H9 (cell line): Measurements from ENCODE around the gene IFITM1. TPM values are rescaled to one million over a fixed set of nuclear protein-coding genes. Genes with fewer than 3 reads are reported as not detected.

Source experiments
- DNase-seq: peaks from one replicate; pipeline ENCODE4 v3.0.0-alpha.2; 2017
- H2AFZ ChIP-seq: one replicate; pipeline ENCODE4 v1.6.1; 2013; ENCODE audit warnings: mild to moderate bottlenecking, low read length, control low read depth, moderate library complexity
- H2AK5ac ChIP-seq: 2 replicates; pipeline ENCODE4 v1.6.1; 2013; ENCODE audit warnings: low read length, control low read depth, mixed read lengths; ENCODE audit not compliant: insufficient read length
- H2BK120ac ChIP-seq: one replicate; pipeline ENCODE4 v1.6.1; 2013; ENCODE audit warnings: low read depth, mild to moderate bottlenecking, low read length, control low read depth, inconsistent platforms; ENCODE audit not compliant: poor library complexity, severe bottlenecking
- H2BK12ac ChIP-seq: 2 replicates; pipeline ENCODE4 v1.6.1; 2013; ENCODE audit warnings: low read length, control low read depth, mixed read lengths, low read depth; ENCODE audit not compliant: insufficient read length
- H2BK15ac ChIP-seq: 2 replicates; pipeline ENCODE4 v1.6.1; 2013; ENCODE audit warnings: low read depth, low read length, control low read depth
- H2BK20ac ChIP-seq: one replicate; pipeline ENCODE4 v1.6.1; 2013; ENCODE audit warnings: low read depth, mild to moderate bottlenecking, low read length, control low read depth, inconsistent platforms; ENCODE audit not compliant: poor library complexity, severe bottlenecking
- H2BK5ac ChIP-seq: 2 replicates; pipeline ENCODE4 v1.6.1; 2013; ENCODE audit warnings: low read length, control low read depth, mixed read lengths; ENCODE audit not compliant: insufficient read length
- H3K14ac ChIP-seq: 2 replicates; pipeline ENCODE4 v1.6.1; 2013; ENCODE audit warnings: low read length, control low read depth; ENCODE audit not compliant: insufficient read depth
- H3K18ac ChIP-seq: 2 replicates; pipeline ENCODE4 v1.6.1; 2013; ENCODE audit warnings: low read depth, mild to moderate bottlenecking, mixed read lengths, low read length, control low read depth; ENCODE audit not compliant: insufficient read length
- H3K23ac ChIP-seq: 2 replicates; pipeline ENCODE4 v1.6.1; 2013; ENCODE audit warnings: low read length, control low read depth, mixed read lengths, low read depth; ENCODE audit not compliant: insufficient read length
- H3K23me2 ChIP-seq: 2 replicates; pipeline ENCODE4 v1.6.1; 2013; ENCODE audit warnings: low read depth, mild to moderate bottlenecking, mixed read lengths, low read length, control low read depth; ENCODE audit not compliant: insufficient read length, poor library complexity, severe bottlenecking
- H3K27ac ChIP-seq: 2 replicates; pipeline ENCODE4 v1.5.1; 2013; ENCODE audit warnings: low read length, control low read depth, mixed read lengths, low read depth; ENCODE audit not compliant: insufficient read length
- H3K27me3 ChIP-seq: 2 replicates; pipeline ENCODE4 v1.6.1; 2013; ENCODE audit warnings: low read length, control low read depth, inconsistent platforms; ENCODE audit not compliant: insufficient read depth
- H3K4ac ChIP-seq: 2 replicates; pipeline ENCODE4 v1.6.1; 2013; ENCODE audit warnings: low read depth, mild to moderate bottlenecking, control low read depth, inconsistent platforms, low read length, moderate library complexity
- H3K4me1 ChIP-seq: 2 replicates; pipeline ENCODE4 v1.6.1; 2013; ENCODE audit warnings: low read length, control low read depth, inconsistent platforms; ENCODE audit not compliant: insufficient read depth
- H3K4me2 ChIP-seq: 2 replicates; pipeline ENCODE4 v1.6.1; 2013; ENCODE audit warnings: low read length, control low read depth, mixed read lengths; ENCODE audit not compliant: insufficient read length, insufficient read depth
- H3K56ac ChIP-seq: 2 replicates; pipeline ENCODE4 v1.6.1; 2013; ENCODE audit warnings: low read depth, mild to moderate bottlenecking, mixed read lengths, low read length, control low read depth; ENCODE audit not compliant: insufficient read length
- H3K79me1 ChIP-seq: 2 replicates; pipeline ENCODE4 v1.6.1; 2013; ENCODE audit warnings: low read depth, mild to moderate bottlenecking, moderate library complexity, low read length, control low read depth, inconsistent platforms; ENCODE audit not compliant: insufficient read depth, poor library complexity, severe bottlenecking
- H3K79me2 ChIP-seq: 2 replicates; pipeline ENCODE4 v1.6.1; 2013; ENCODE audit warnings: low read length, control low read depth, inconsistent platforms; ENCODE audit not compliant: insufficient read depth
- H3K9ac ChIP-seq: 2 replicates; pipeline ENCODE4 v1.6.1; 2013; ENCODE audit warnings: low read length, control low read depth, mixed read lengths; ENCODE audit not compliant: insufficient read length; ENCODE audit errors: extremely low read depth
- H3K9me3 ChIP-seq: one replicate; pipeline ENCODE4 v1.6.1; 2013; ENCODE audit warnings: low read depth, low read length, inconsistent platforms; ENCODE audit not compliant: control insufficient read depth
- H3T11ph ChIP-seq: one replicate; pipeline ENCODE4 v1.6.1; 2013; ENCODE audit warnings: mild to moderate bottlenecking, low read length, control low read depth, inconsistent platforms
- H4K20me1 ChIP-seq: one replicate; pipeline ENCODE4 v1.6.1; 2013; ENCODE audit not compliant: control insufficient read depth, insufficient read length, insufficient read depth
- H4K5ac ChIP-seq: 2 replicates; pipeline ENCODE4 v1.6.1; 2013; ENCODE audit warnings: low read depth, mild to moderate bottlenecking, mixed read lengths, low read length, control low read depth; ENCODE audit not compliant: insufficient read length
- H4K8ac ChIP-seq: replicated peaks from 2 replicates; pipeline ENCODE4 v1.6.1; 2013; ENCODE audit warnings: low read length, control low read depth, mixed read lengths, low read depth; ENCODE audit not compliant: insufficient read length
- H4K91ac ChIP-seq: 2 replicates; pipeline ENCODE4 v1.6.1; 2013; ENCODE audit warnings: low read depth, mild to moderate bottlenecking, moderate library complexity, mixed read lengths, low read length, control low read depth; ENCODE audit not compliant: insufficient read length
- H3K27ac Mint-ChIP-seq, 3 experiments: 2 replicates in 2 of 3; 3 replicates in 1 of 3; pipeline ENCODE4 v1.8.0; 2020 to 2021; ENCODE audit warnings: mixed read lengths in 3 of 3, mild to moderate bottlenecking in 1 of 3, moderate library complexity in 1 of 3
- H3K27me3 Mint-ChIP-seq: 2 replicates; pipeline ENCODE4 v1.8.0; 2021; ENCODE audit warnings: low read depth, mild to moderate bottlenecking, moderate library complexity, mixed read lengths
- H3K36me3 Mint-ChIP-seq, 3 experiments: 2 replicates in 2 of 3; 3 replicates in 1 of 3; pipeline ENCODE4 v1.8.0; 2020 to 2021; ENCODE audit warnings: low read depth in 3 of 3, mixed read lengths in 3 of 3; ENCODE audit not compliant: insufficient read depth in 1 of 3
- H3K4me1 Mint-ChIP-seq, 2 experiments: 2 replicates each; pipeline ENCODE4 v1.8.0; 2020; ENCODE audit warnings: mixed read lengths in 2 of 2
- H3K4me3 Mint-ChIP-seq, 2 experiments: 2 replicates in 1 of 2; 3 replicates in 1 of 2; pipeline ENCODE4 v1.8.0; 2020 to 2021; ENCODE audit warnings: mild to moderate bottlenecking in 2 of 2, mixed read lengths in 2 of 2, moderate library complexity in 1 of 2
- H3K9me3 Mint-ChIP-seq, 2 experiments: 2 replicates in 1 of 2; 3 replicates in 1 of 2; pipeline ENCODE4 v1.8.0; 2020; ENCODE audit warnings: mild to moderate bottlenecking in 2 of 2, mixed read lengths in 2 of 2, moderate library complexity in 1 of 2
- CTCF ChIP-seq: fragments of 200-600 bp; sonication (generic); conservative IDR thresholded peaks from 3 replicates; pipeline ENCODE4 v1.8.0; 2021; ENCODE audit warnings: antibody characterized with exemption, mild to moderate bottlenecking
- WGBS: extraction: QIAGEN DNeasy Blood & Tissue Kit; methylation state at CpG from one replicate; pipeline ENCODE4 v1.1.7; 2013; ENCODE audit warnings: missing lambda C conversion rate, low lambda C conversion rate, mixed read lengths; ENCODE audit not compliant: insufficient read length; ENCODE audit errors: extremely low coverage; 5-methylcytosine and 5-hydroxymethylcytosine counted together
- total RNA-seq: library from RNA; stranded (reverse); gene quantifications from 2 replicates; pipeline ENCODE4 v1.2.1, GENCODE V29; 2021

The IFITM1 gene
- total RNA-seq, 1 experiment from 2014 or later = 500 TPM

- no peak for TF ChIP-seq CTCF
- H3K79me1 ChIP-seq = no peaks in the 10 kb centered on the region
- Mint-ChIP-seq H3K27ac (peak overlapping the region in 1 of 3 experiments; percentile 52; a peak in 1 of 7 replicates), H3K9me3 (peaks cover 11 to 12% of the 10 kb centered on the region in 2 experiments), H3K27me3 (peaks cover 4% of the 10 kb centered on the region), H3K4me3 (no peak overlapping the region), H3K4me1 (peaks cover 23 to 30% of the 10 kb centered on the region in 2 experiments), H3K36me3 (peaks cover 4 to 26% (median 10%) of the 10 kb centered on the region in 3 experiments; a peak in 6 of 7 replicates)
- no peak overlapping the region for H2BK20ac ChIP-seq
- WGBS = no CpG with 5 or more reads among the region's 3 CpGs
- H2BK15ac ChIP-seq = no peak overlapping the region
- H4K8ac ChIP-seq = no peak overlapping the region
- H2BK5ac ChIP-seq = no peak overlapping the region
- no peak overlapping the region for H3K4ac ChIP-seq
- H3K79me2 ChIP-seq = no peaks in the 10 kb centered on the region
- H2AK5ac ChIP-seq = no peak overlapping the region
- H3K23me2 ChIP-seq = no peaks in the 10 kb centered on the region
- H3K4me1 ChIP-seq = peaks cover 4% of the 10 kb centered on the region; the same call in 1 of the 2 replicates
- no peak overlapping the region for H3K14ac ChIP-seq
- H3K23ac ChIP-seq = no peak overlapping the region
- no peak for DNase-seq
- no peaks in the 10 kb centered on the region for H4K20me1 ChIP-seq
- H3K56ac ChIP-seq = no peak overlapping the region
- H3K9ac ChIP-seq = no peak overlapping the region
- H2BK120ac ChIP-seq = no peak overlapping the region
- H3K18ac ChIP-seq = no peak overlapping the region
- no peak overlapping the region for H3T11ph ChIP-seq
- H4K5ac ChIP-seq = no peak overlapping the region
- H3K9me3 ChIP-seq = no peaks in the 10 kb centered on the region
- H3K27me3 ChIP-seq = no peaks in the 10 kb centered on the region
- no peak overlapping the region for H3K4me2 ChIP-seq
- no peak overlapping the region for H3K27ac ChIP-seq
- no peak overlapping the region for H2AFZ ChIP-seq
- no peak overlapping the region for H4K91ac ChIP-seq
- no peak overlapping the region for H2BK12ac ChIP-seq
Observed at GRCh38 chr11:327581-327923, 13.7 kb downstream of the IFITM1 start.
